ENCODE data around the gene MAP3K4.
"Not testable (repeated sequence)": the region's sequence is repeated elsewhere in the genome, so short reads cannot be mapped to it uniquely, and the experiment has no call there.

GRCh38 chr6:160972594-160972993, 19.0 kb upstream of the MAP3K4 start:
- not testable (repeated sequence) for TF ChIP-seq CTCF, POLR2AphosphoS5 (IDR thresholded peaks at IDR 0.05)
